B cell (primary cell): ENCODE measurements around the gene TMEM41B.
"Not testable (repeated sequence)": the region's sequence is repeated elsewhere in the genome, so short reads cannot be mapped to it uniquely, and the experiment has no call there.

Experiments
- EZH2 ChIP-seq: IDR thresholded peaks from 2 replicates; pipeline ENCODE4 v1.6.1; 2012; ENCODE audit warnings: borderline replicate concordance, low read depth, mild to moderate bottlenecking, moderate library complexity, low read length; ENCODE audit not compliant: insufficient read depth, poor library complexity, severe bottlenecking
- TF ChIP-seq, protein P1 (sequence below): fragments of 200-600 bp; IDR thresholded peaks from one replicate; pipeline ENCODE4 v1.8.0; 2022; ENCODE audit warnings: antibody characterized with exemption, mild to moderate bottlenecking

- TF ChIP-seq, protein P1, sequence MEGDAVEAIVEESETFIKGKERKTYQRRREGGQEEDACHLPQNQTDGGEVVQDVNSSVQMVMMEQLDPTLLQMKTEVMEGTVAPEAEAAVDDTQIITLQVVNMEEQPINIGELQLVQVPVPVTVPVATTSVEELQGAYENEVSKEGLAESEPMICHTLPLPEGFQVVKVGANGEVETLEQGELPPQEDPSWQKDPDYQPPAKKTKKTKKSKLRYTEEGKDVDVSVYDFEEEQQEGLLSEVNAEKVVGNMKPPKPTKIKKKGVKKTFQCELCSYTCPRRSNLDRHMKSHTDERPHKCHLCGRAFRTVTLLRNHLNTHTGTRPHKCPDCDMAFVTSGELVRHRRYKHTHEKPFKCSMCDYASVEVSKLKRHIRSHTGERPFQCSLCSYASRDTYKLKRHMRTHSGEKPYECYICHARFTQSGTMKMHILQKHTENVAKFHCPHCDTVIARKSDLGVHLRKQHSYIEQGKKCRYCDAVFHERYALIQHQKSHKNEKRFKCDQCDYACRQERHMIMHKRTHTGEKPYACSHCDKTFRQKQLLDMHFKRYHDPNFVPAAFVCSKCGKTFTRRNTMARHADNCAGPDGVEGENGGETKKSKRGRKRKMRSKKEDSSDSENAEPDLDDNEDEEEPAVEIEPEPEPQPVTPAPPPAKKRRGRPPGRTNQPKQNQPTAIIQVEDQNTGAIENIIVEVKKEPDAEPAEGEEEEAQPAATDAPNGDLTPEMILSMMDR, result not testable (repeated sequence)
- TF ChIP-seq EZH2, result not testable (repeated sequence)
Measured at GRCh38 chr11:9318442-9319376, 4.3 kb upstream of the TMEM41B start.
